NCI-H146 treated with DMSO at 0.1 percent for 48 hours (cell line): ENCODE data around the gene MLLT3.

Source experiments
- DNase-seq: peaks from one replicate; lab custom pipeline; 2025; ENCODE audit not compliant: unreplicated experiment; lab: John Stamatoyannopoulos, UW

The MLLT3 gene

GRCh38 chr9:20518737-20519136 lies 103.6 kb downstream of the MLLT3 start:
- no peak for DNase-seq

GRCh38 chr9:20513126-20513913 lies 109.0 kb downstream of the MLLT3 start:
- DNase-seq, result no peak

- no peak for DNase-seq
These were observed 109.7 kb downstream of the MLLT3 start for GRCh38 chr9:20512636-20513035.

GRCh38 chr9:20512106-20512505 lies 110.2 kb downstream of the MLLT3 start:
- DNase-seq, result no peak

GRCh38 chr9:20511686-20512085 lies 110.6 kb downstream of the MLLT3 start:
- DNase-seq, result no peak

- DNase-seq, result no peak
These were observed 112.8 kb downstream of the MLLT3 start for GRCh38 chr9:20509466-20509865.

- no peak for DNase-seq
These were observed 114.1 kb downstream of the MLLT3 start for GRCh38 chr9:20508242-20508641.

- DNase-seq, result no peak
These were observed 114.9 kb downstream of the MLLT3 start for GRCh38 chr9:20507431-20507830.

GRCh38 chr9:20506099-20506900 lies 116.0 kb downstream of the MLLT3 start:
- no peak for DNase-seq

- no peak for DNase-seq
These were observed 116.7 kb downstream of the MLLT3 start for GRCh38 chr9:20505574-20505973.

- DNase-seq, result no peak
These were observed 117.4 kb downstream of the MLLT3 start for GRCh38 chr9:20504930-20505329.

- DNase-seq, result peak; percentile 41
These were observed 122.2 kb downstream of the MLLT3 start for GRCh38 chr9:20500101-20500500.

GRCh38 chr9:20499013-20499412 lies 123.3 kb downstream of the MLLT3 start:
- DNase-seq, result no peak

GRCh38 chr9:20496328-20496727 lies 126.0 kb downstream of the MLLT3 start:
- peak; percentile 17 for DNase-seq

- DNase-seq, result no peak
These were observed 127.2 kb downstream of the MLLT3 start for GRCh38 chr9:20495098-20495497.

GRCh38 chr9:20494035-20494434 lies 128.3 kb downstream of the MLLT3 start:
- no peak for DNase-seq

GRCh38 chr9:20492772-20493171 lies 129.5 kb downstream of the MLLT3 start:
- DNase-seq, result no peak

- no peak for DNase-seq
These were observed 130.7 kb downstream of the MLLT3 start for GRCh38 chr9:20491612-20492011.

- no peak for DNase-seq
These were observed 132.0 kb downstream of the MLLT3 start for GRCh38 chr9:20490246-20490834.

- DNase-seq, result no peak
These were observed 133.6 kb downstream of the MLLT3 start for GRCh38 chr9:20488691-20489090.

- no peak for DNase-seq
These were observed 135.7 kb downstream of the MLLT3 start for GRCh38 chr9:20486552-20486951.

GRCh38 chr9:20481437-20481836 lies 140.9 kb downstream of the MLLT3 start:
- DNase-seq, result no peak
